ENCODE measurements around the gene ADGRG1. TPM values are rescaled to one million over a fixed set of nuclear protein-coding genes. Genes with fewer than 3 reads are reported as not detected.

ADGRG1 gene
- total RNA-seq, 1 experiment from 2014 or later: 131 TPM

DNA sequence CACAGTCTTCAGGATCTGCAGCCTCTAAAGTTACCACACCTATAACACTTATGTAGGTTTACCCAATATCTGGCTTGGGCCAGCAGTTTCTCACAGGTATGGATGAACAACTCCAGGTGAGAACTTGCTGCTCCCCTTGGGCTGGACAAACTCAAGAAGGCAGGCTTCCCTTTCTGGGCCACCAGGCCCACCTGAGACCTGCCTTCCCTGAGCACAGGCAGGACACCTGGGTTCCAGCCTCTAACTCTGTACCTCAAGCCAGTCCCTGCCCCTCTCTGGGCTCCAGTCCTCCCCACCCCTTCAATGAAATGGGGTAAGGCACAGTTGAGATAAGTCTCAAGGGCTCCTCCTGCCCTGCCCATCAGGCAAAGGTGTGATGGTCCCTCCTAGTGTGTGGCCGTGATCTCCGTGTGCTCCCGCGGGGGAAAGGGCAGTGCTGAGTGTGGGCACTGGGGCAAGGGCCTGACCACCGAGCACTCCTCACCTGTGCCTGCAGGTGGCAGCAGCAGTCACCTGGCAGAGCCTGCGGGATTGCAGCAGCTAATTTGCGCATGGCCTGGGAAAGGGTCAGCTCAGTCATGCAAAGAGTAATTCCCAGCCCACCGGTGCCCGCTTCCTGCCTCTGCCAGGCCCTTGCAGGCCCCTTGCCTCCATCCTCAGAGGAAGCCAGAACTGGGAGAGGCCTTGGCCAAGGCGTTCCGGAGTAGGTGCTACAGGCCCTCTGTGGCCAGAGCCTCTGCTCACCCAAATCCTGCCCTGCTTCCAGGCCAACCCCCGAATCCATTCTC lies 28.2 kb upstream of the ADGRG1 start:
- Histone ChIP-seq H3K9me3 (ENCODE audit: insufficient read depth, low read depth) (peaks cover 6% of the 10 kb centered on the region; the same call in 1 of the 2 replicates), H3K4me3 (no peak overlapping the region), H3K27me3 (ENCODE audit: insufficient read depth, low read depth) (no peaks in the 10 kb centered on the region), H3K4me2 (peak overlapping the region; percentile 54), H2AFZ (peak overlapping the region; percentile 68; the same call in 1 of the 2 replicates), H3K79me2 (ENCODE audit: low read depth) (no peaks in the 10 kb centered on the region), H3K4me1 (replicated peaks; ENCODE audit: insufficient read depth) (peaks cover 13% of the 10 kb centered on the region), H3F3A (ENCODE audit: insufficient read depth, low read depth) (peaks cover 9% of the 10 kb centered on the region), H3K9me2 (ENCODE audit: insufficient read depth) (no peaks in the 10 kb centered on the region), H4K20me1 (ENCODE audit: insufficient read depth) (no peaks in the 10 kb centered on the region), H3K27ac (no peak overlapping the region), H3K36me3 (ENCODE audit: low read depth) (no peaks in the 10 kb centered on the region)
- TF ChIP-seq, protein P1, sequence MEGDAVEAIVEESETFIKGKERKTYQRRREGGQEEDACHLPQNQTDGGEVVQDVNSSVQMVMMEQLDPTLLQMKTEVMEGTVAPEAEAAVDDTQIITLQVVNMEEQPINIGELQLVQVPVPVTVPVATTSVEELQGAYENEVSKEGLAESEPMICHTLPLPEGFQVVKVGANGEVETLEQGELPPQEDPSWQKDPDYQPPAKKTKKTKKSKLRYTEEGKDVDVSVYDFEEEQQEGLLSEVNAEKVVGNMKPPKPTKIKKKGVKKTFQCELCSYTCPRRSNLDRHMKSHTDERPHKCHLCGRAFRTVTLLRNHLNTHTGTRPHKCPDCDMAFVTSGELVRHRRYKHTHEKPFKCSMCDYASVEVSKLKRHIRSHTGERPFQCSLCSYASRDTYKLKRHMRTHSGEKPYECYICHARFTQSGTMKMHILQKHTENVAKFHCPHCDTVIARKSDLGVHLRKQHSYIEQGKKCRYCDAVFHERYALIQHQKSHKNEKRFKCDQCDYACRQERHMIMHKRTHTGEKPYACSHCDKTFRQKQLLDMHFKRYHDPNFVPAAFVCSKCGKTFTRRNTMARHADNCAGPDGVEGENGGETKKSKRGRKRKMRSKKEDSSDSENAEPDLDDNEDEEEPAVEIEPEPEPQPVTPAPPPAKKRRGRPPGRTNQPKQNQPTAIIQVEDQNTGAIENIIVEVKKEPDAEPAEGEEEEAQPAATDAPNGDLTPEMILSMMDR (conservative IDR thresholded peaks at IDR 0.05): peak; percentile 89
- no peak for TF ChIP-seq EZH2 (IDR thresholded peaks at IDR 0.05; ENCODE audit: low read depth)
- POLR2A ChIA-PET (ENCODE audit: unreplicated experiment): interaction anchor here (0.8 kb wide), 1 partner anchor 23 kb away, joined by 7 read pairs; no protein-coding TSS in a partner anchor
- BruUV-seq (replicated peaks): no TSS peak
- peak in 1 of 2 experiments; percentile 74 for DNase-seq
- intact Hi-C loops (cut with micrococcal nuclease; ENCODE audit: unreplicated experiment): loop anchor here (1.0 to 2.0 kb wide), 2 partner anchors 23 to 49 kb away; no protein-coding TSS in a partner anchor
- CTCF ChIA-PET: interaction anchor here (0.6 to 1.6 kb wide), 6 partner anchors 9 to 283 kb away, joined by 3 to 7 read pairs (median 4); partner anchors contain the start of gene ADGRG1

DNA sequence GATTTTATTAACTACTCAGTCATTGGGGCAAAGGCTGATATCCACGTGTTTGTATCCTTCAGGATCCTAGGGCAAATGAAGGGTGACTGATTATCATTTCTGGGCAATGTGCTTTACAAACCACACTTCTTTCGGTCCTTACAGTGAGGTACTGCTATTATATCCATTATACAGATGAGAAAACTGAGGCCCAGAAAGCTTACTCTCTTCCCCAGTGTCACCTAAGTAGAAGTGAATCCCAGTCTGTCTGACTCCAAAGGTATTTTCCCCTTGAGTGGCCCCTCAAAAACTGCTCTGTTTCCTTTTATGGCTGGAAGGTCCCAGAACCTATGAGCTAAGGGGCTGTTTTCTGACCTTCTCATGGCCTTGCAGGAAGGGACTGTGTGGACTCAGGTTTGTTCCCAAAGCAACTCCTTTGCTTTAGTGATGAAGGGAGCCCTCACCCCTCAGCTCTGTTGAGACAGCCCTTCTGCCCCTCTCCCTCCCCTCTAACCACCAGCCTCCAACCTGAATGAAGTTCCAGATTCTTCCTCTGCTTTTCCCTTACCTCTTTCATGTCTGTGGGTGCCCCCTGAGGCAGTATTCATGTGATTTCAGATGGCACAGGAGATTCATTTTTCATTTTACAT lies 27.4 kb upstream of the ADGRG1 start:
- intact Hi-C loops (cut with micrococcal nuclease; ENCODE audit: unreplicated experiment): loop anchor here (1.0 to 2.0 kb wide), 2 partner anchors 22 to 48 kb away; no protein-coding TSS in a partner anchor

More for the DNA sequence above, 27.4 kb upstream of the ADGRG1 start:
- Histone ChIP-seq H3K27me3 (ENCODE audit: insufficient read depth, low read depth) (no peaks in the 10 kb centered on the region), H3K27ac (no peak overlapping the region), H3K9me2 (ENCODE audit: insufficient read depth) (no peaks in the 10 kb centered on the region), H3K4me2 (peak overlapping the region; percentile 54), H4K20me1 (ENCODE audit: insufficient read depth) (no peaks in the 10 kb centered on the region), H2AFZ (no peak overlapping the region), H3K79me2 (ENCODE audit: low read depth) (no peaks in the 10 kb centered on the region), H3K36me3 (ENCODE audit: low read depth) (no peaks in the 10 kb centered on the region), H3K4me3 (no peak overlapping the region), H3K4me1 (replicated peaks; ENCODE audit: insufficient read depth) (peaks cover 13% of the 10 kb centered on the region), H3K9me3 (ENCODE audit: insufficient read depth, low read depth) (peaks cover 3% of the 10 kb centered on the region; the same call in 1 of the 2 replicates), H3F3A (ENCODE audit: insufficient read depth, low read depth) (peaks cover 11% of the 10 kb centered on the region)
- BruUV-seq (replicated peaks): no TSS peak
- TF ChIP-seq EZH2 (IDR thresholded peaks at IDR 0.05; ENCODE audit: low read depth): no peak
- TF ChIP-seq, protein P1 (conservative IDR thresholded peaks at IDR 0.05): no peak
- ChIA-PET CTCF (interaction anchor here (1.0 to 1.6 kb wide), 6 partner anchors 10 to 48 kb away, joined by 3 to 7 read pairs (median 4); partner anchors contain the start of gene ADGRG1), POLR2A (ENCODE audit: unreplicated experiment) (interaction anchor here (0.8 kb wide), 1 partner anchor 22 kb away, joined by 7 read pairs; no protein-coding TSS in a partner anchor)
- no peak for DNase-seq
